HG03558 (cell line): ENCODE measurements around the gene RHOC.

Source experiments
- ATAC-seq: cut with Tn5 transposase; IDR thresholded peaks from one replicate; pipeline ENCODE4 v1.9.1; 2021; ENCODE audit warnings: moderate number of reproducible peaks; ENCODE audit not compliant: unreplicated experiment; ENCODE audit errors: extremely low read depth

RHOC gene

GRCh38 chr1:112703706-112704105, 3.2 kb downstream of the RHOC start:
- no peak for ATAC-seq

GRCh38 chr1:112702420-112703261, 4.3 kb downstream of the RHOC start:
- no peak for ATAC-seq

- ATAC-seq, result no peak
Observed at GRCh38 chr1:112702067-112702395, 4.9 kb downstream of the RHOC start.

GRCh38 chr1:112701227-112702066, 5.5 kb downstream of the RHOC start:
- no peak for ATAC-seq

- ATAC-seq, result no peak
Observed at GRCh38 chr1:112700290-112701226, 6.4 kb downstream of the RHOC start.

GRCh38 chr1:112699425-112700144, 7.3 kb downstream of the RHOC start:
- ATAC-seq, result no peak

- no peak for ATAC-seq
Observed at GRCh38 chr1:112698366-112699310, 8.3 kb downstream of the RHOC start.

DNA sequence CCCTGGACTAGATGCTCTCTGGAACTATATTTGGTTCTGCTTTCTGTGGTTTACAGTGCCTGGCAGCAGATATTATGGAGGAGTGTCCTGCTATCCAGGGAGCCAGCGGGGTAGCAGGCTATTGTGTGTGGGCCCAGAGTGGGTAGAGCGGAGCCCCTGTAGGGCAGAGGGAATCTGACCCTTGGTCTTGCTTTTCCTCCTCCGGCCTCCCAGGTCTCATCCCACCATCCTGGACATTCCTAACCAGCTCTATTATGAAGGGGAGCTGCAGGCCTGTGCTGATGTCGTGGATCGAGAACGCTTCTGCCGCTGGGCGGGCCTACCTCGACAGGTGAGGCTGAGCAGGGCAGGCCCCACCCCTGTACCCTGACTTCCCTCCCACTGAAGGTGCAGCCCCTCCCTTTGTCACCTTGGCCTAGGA, 9.1 kb downstream of the RHOC start:
- ATAC-seq, result no peak

- no peak for ATAC-seq
Observed at GRCh38 chr1:112696578-112697314, 10.2 kb downstream of the RHOC start.

- ATAC-seq, result no peak
Observed at GRCh38 chr1:112695276-112695675, 11.7 kb downstream of the RHOC start.

DNA sequence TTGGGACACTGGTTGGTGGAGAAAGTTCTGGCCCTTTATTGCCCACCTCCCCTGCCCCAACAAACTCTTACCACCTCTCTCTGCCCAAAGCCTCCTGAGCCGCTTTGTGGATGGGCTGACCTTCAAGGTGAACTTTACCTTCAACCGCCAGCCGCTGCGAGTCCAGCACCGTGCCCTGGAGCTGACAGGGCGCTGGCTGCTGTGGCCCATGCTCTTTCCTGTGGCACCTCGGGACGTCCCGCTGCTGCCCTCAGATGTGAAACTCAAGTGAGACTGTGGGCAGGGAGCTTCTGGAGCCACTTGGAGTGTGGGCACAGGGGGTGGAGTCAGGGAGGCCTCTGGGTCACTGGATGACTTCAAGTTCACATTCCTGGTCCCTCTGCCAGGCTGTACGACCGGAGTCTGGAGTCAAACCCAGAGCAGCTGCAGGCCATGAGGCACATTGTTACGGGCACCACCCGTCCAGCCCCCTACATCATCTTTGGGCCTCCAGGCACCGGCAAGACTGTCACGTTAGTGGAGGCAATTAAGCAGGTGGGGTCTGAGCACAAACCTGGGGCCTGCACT, 12.5 kb downstream of the RHOC start:
- ATAC-seq, result no peak

DNA sequence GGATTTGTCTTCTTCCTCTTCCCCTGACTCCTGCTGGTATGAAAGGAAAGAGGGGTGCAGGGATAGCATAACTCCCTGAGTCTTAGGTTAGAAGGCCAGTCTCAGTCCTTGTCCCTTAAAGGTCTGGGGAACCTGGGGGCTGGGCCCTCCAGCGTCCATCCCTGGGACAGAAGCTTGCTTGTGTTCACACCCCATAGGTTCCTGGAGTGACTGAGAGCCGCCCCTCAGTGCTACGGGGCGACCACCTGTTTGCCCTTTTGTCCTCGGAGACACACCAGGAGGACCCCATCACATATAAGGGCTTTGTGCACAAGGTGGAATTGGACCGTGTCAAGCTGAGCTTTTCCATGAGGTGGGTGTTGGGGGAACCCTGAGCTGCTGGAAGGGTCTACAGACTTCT, 13.1 kb downstream of the RHOC start:
- ATAC-seq, result no peak

GRCh38 chr1:112692681-112693080, 14.2 kb downstream of the RHOC start:
- no peak for ATAC-seq

DNA sequence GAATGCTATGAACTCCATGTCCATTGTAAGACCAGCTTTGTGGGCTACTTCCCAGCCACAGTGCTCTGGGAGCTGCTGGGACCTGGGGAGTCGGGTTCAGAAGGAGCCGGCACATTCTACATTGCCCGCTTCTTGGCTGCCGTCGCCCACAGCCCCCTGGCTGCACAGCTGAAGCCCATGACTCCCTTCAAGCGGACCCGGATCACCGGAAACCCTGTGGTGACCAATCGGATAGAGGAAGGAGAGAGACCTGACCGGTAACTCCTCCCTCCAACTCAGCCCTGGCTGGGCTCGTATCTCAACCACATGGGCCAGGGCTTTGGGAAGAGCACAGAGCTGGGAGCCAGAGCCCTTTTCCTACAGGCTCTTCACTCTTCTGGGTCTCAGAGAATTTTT, 17.1 kb downstream of the RHOC start:
- ATAC-seq, result no peak

- ATAC-seq, result no peak
Observed at GRCh38 chr1:112689196-112689841, 17.6 kb downstream of the RHOC start.

DNA sequence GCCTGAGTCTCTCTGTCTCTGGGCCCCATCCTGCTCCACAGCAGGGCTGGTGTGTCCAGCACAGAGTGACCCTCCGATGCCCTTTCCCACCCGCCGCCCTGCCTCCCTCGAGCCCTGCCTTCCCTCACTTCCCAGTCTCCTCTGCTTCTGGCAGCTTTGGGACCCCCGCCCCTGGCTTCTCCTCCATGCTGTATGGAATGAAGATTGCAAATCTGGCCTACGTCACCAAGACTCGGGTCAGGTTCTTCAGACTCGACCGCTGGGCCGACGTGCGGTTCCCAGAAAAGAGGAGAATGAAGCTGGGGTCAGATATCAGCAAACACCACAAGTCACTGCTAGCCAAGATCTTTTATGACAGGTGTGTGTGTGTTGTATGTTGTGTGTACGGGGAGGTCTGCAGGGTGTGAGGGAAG, 18.1 kb downstream of the RHOC start:
- ATAC-seq, result no peak

DNA sequence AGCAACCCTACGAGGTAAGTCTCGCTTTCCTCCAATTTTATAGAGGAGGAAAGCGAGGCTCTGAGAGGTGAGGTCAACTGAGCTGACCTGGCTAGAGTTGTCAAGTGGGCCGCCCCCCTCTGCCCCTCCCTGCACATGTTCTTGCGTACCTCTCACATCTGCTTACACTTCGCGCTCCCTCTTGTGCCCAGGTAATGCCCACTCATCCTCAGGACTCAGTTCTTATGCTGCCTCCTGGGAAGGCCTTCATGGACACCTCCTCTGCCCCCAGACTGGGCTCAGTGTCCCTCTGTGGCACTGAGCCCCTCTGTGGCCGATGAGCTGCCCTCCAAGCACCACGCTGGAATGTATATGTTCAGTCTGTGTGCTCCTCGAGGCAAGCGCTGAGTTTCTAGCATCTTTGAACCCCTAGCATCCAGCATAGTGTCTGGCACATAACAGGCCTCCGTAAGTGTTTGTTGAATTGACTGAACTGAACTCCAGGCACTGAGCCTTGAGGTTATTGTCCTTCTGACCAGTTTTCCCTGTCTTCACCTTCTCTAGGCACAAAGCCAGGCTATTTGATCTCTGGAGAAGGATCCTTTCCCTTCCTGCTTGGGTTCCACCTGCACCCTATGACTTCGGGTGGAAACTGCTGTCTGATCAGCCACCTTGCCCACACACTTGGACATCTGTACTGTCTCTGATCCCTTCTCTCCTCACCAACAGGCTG, 19.0 kb downstream of the RHOC start:
- no peak for ATAC-seq
